Measurements from ENCODE around the gene ATP2A3.

DNA sequence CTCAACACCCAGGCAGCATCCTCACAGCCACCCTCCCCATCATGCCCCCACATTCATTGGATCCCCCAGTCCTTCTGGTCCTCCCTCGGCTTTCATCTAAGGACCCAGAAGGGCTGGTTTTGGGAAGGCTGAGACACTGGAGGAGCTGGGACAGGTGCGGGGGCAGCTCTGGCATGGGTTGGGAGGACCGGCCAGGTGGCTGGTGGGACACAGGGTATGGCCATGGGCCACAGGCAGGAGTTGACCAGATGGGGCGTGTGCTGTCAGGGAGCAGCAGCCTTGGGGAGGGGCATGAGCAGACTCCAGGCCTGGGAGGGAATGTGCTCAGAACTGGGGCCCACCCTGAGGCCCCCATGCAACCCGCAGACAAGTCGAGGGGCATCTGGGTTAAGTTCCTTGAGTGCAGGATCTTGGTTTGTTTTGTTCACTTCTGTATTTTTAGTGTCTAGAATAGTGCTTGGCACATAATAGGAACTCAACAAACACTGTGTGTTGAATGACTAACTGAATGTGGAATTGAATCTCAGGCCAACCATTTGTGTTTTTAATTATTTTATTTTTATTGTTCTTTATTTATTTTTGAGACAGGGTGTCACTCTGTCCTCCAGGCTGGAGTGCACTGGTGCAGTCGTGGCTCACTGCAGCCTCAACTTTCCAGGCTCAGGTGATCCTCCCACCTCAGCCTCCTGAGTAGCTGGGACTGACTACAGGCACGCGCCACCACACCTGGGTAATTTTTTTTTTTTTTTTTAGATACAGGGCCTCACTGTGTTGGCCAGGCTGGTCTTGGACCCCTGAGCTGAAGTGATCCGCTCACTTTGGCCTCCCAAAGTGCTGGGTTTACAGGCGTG is 53.6 kb downstream of the ATP2A3 start:
- TF ChIP-seq EZH2 (IDR thresholded peaks at IDR 0.05; ENCODE audit: borderline replicate concordance, insufficient read depth, low read depth, low read length, poor library complexity, severe bottlenecking) (no peak), CTCF (IDR thresholded peaks at IDR 0.05) (no peak)
